Nucleus accumbens (tissue), 56 donors: ENCODE results near the gene PPP2R5B.

Experiments
- DNase-seq, 56 donors: peaks; one replicate each; lab custom pipeline; 2025; lab: John Stamatoyannopoulos, UW

The PPP2R5B gene

GRCh38 chr11:64905516-64906313, 18.8 kb upstream of the PPP2R5B start:
- DNase-seq = no peak

- DNase-seq = no peak
Observed at GRCh38 chr11:64906314-64906635, 18.2 kb upstream of the PPP2R5B start.

GRCh38 chr11:64908766-64909165, 15.7 kb upstream of the PPP2R5B start:
- no peak for DNase-seq

GRCh38 chr11:64909653-64910343, 14.7 kb upstream of the PPP2R5B start:
- DNase-seq = no peak

GRCh38 chr11:64910451-64911093, 13.9 kb upstream of the PPP2R5B start:
- DNase-seq = no peak

- no peak for DNase-seq
Observed at GRCh38 chr11:64911142-64911541, 13.3 kb upstream of the PPP2R5B start.

- DNase-seq = no peak
Observed at GRCh38 chr11:64911689-64912088, 12.8 kb upstream of the PPP2R5B start.

- DNase-seq = no peak
Observed at GRCh38 chr11:64913171-64913727, 11.2 kb upstream of the PPP2R5B start.

GRCh38 chr11:64914123-64914522, 10.4 kb upstream of the PPP2R5B start:
- no peak for DNase-seq

GRCh38 chr11:64915376-64915887, 9.1 kb upstream of the PPP2R5B start:
- no peak for DNase-seq

GRCh38 chr11:64916040-64916774, 8.3 kb upstream of the PPP2R5B start:
- peak in 1 of 56 donors; percentile 22 for DNase-seq

GRCh38 chr11:64916775-64917662, 7.5 kb upstream of the PPP2R5B start, which contains the start of gene ATG2A:
ATG2A (minus strand) TSS chr11:64917209; CDS start chr11:64917135, 74 bp downstream.
- peak; percentile 82 to 99 (median 98) for DNase-seq

GRCh38 chr11:64917663-64917995, 6.9 kb upstream of the PPP2R5B start:
- DNase-seq = no peak

- peak in 2 of 56 donors; percentile 17 to 21 for DNase-seq
Observed at GRCh38 chr11:64918017-64918416, 6.5 kb upstream of the PPP2R5B start.

GRCh38 chr11:64919627-64920026, 4.9 kb upstream of the PPP2R5B start:
- no peak for DNase-seq

GRCh38 chr11:64920124-64920523, 4.4 kb upstream of the PPP2R5B start:
- DNase-seq = no peak

- DNase-seq = no peak
Observed at GRCh38 chr11:64921384-64921783, 3.1 kb upstream of the PPP2R5B start.

- no peak for DNase-seq
Observed at GRCh38 chr11:64923151-64923661, 1.3 kb upstream of the PPP2R5B start.

GRCh38 chr11:64924910-64925284, 408 bp downstream of the PPP2R5B start:
- peak in 2 of 56 donors; percentile 20 to 45 for DNase-seq
